ENCODE measurements around the gene FBXW8. TPM values are rescaled to one million over a fixed set of nuclear protein-coding genes. Genes with fewer than 3 reads are reported as not detected.

The FBXW8 gene
- total RNA-seq, 1 experiment from 2014 or later, result 20.6 TPM

GRCh38 chr12:117060246-117060928 is 149.6 kb downstream of the FBXW8 start:
- no peaks in the 10 kb centered on the region for H3K9me3 ChIP-seq (ENCODE audit: insufficient read depth, low read depth)
- no peaks in the 10 kb centered on the region for H3K36me3 ChIP-seq (ENCODE audit: low read depth)
- H3K79me2 ChIP-seq (ENCODE audit: low read depth), result no peaks in the 10 kb centered on the region
- no peak for TF ChIP-seq CTCF (conservative IDR thresholded peaks at IDR 0.05)
- TF ChIP-seq EZH2 (IDR thresholded peaks at IDR 0.05; ENCODE audit: low read depth), result no peak
- no peaks in the 10 kb centered on the region for H3K9me2 ChIP-seq (ENCODE audit: insufficient read depth)
- H3K27me3 ChIP-seq (ENCODE audit: insufficient read depth, low read depth), result peaks cover 34% of the 10 kb centered on the region; the same call in 1 of the 2 replicates
- H2AFZ ChIP-seq, result 0 out of 2 replicates have a peak overlapping the region, but pooled peaks have one; percentile 33
- no TSS peak for BruUV-seq (replicated peaks)
- intact Hi-C loops (cut with micrococcal nuclease; ENCODE audit: unreplicated experiment), result no loop called here
- no peak overlapping the region for H3K27ac ChIP-seq
- H3K4me2 ChIP-seq, result peak overlapping the region; percentile 35
- no peak overlapping the region for H3K4me3 ChIP-seq
- no peaks in the 10 kb centered on the region for H4K20me1 ChIP-seq (ENCODE audit: insufficient read depth)
- no peaks in the 10 kb centered on the region for H3F3A ChIP-seq (ENCODE audit: insufficient read depth, low read depth)
- peak in 1 of 2 experiments; percentile 33 for DNase-seq
- POLR2A ChIA-PET (ENCODE audit: unreplicated experiment), result no interaction called here
- H3K4me1 ChIP-seq (replicated peaks; ENCODE audit: insufficient read depth), result no peaks in the 10 kb centered on the region
- CTCF ChIA-PET, result no interaction called here

GRCh38 chr12:117060929-117061305 is 150.2 kb downstream of the FBXW8 start:
- no peak for DNase-seq
- POLR2A ChIA-PET (ENCODE audit: unreplicated experiment), result no interaction called here
- no peaks in the 10 kb centered on the region for H3K4me1 ChIP-seq (replicated peaks; ENCODE audit: insufficient read depth)

GRCh38 chr12:117061555-117062079 is 150.9 kb downstream of the FBXW8 start:
- Histone ChIP-seq H3K4me2 (no peak overlapping the region), H2AFZ (no peak overlapping the region), H3K79me2 (ENCODE audit: low read depth) (no peaks in the 10 kb centered on the region), H3K27ac (no peak overlapping the region), H3K9me3 (ENCODE audit: insufficient read depth, low read depth) (no peaks in the 10 kb centered on the region), H3K9me2 (ENCODE audit: insufficient read depth) (no peaks in the 10 kb centered on the region), H3K36me3 (ENCODE audit: low read depth) (no peaks in the 10 kb centered on the region), H4K20me1 (ENCODE audit: insufficient read depth) (no peaks in the 10 kb centered on the region), H3K4me3 (no peak overlapping the region), H3K27me3 (ENCODE audit: insufficient read depth, low read depth) (peaks cover 30% of the 10 kb centered on the region; the same call in 1 of the 2 replicates), H3K4me1 (replicated peaks; ENCODE audit: insufficient read depth) (no peaks in the 10 kb centered on the region), H3F3A (ENCODE audit: insufficient read depth, low read depth) (no peaks in the 10 kb centered on the region)
- TF ChIP-seq EZH2 (IDR thresholded peaks at IDR 0.05; ENCODE audit: low read depth) (no peak), CTCF (conservative IDR thresholded peaks at IDR 0.05) (no peak)
- ChIA-PET CTCF (no interaction called here), POLR2A (ENCODE audit: unreplicated experiment) (no interaction called here)
- BruUV-seq (replicated peaks), result no TSS peak
- intact Hi-C loops (cut with micrococcal nuclease; ENCODE audit: unreplicated experiment), result no loop called here
- no peak for DNase-seq

More at GRCh38 chr12:117060929-117061305, 150.2 kb downstream of the FBXW8 start:
- Histone ChIP-seq H3K9me2 (ENCODE audit: insufficient read depth) (no peaks in the 10 kb centered on the region), H4K20me1 (ENCODE audit: insufficient read depth) (no peaks in the 10 kb centered on the region), H3K9me3 (ENCODE audit: insufficient read depth, low read depth) (no peaks in the 10 kb centered on the region), H2AFZ (no peak overlapping the region), H3K36me3 (ENCODE audit: low read depth) (no peaks in the 10 kb centered on the region), H3K79me2 (ENCODE audit: low read depth) (no peaks in the 10 kb centered on the region), H3K27me3 (ENCODE audit: insufficient read depth, low read depth) (peaks cover 34% of the 10 kb centered on the region; the same call in 1 of the 2 replicates), H3K27ac (no peak overlapping the region), H3F3A (ENCODE audit: insufficient read depth, low read depth) (no peaks in the 10 kb centered on the region), H3K4me2 (peak overlapping the region; percentile 35), H3K4me3 (no peak overlapping the region)
- CTCF ChIA-PET, result no interaction called here
- intact Hi-C loops (cut with micrococcal nuclease; ENCODE audit: unreplicated experiment), result no loop called here
- BruUV-seq (replicated peaks), result no TSS peak
- no peak for TF ChIP-seq CTCF (conservative IDR thresholded peaks at IDR 0.05)
- TF ChIP-seq EZH2 (IDR thresholded peaks at IDR 0.05; ENCODE audit: low read depth), result no peak

Data from PC-9 (cell line).